H1 (cell line): ENCODE measurements around the gene PYGB. TPM values are rescaled to one million over a fixed set of nuclear protein-coding genes. Genes with fewer than 3 reads are reported as not detected.

ENCODE experiments used
- CTCF ChIA-PET: fragments of 300-600 bp; sonication (Branson Sonifier 250); formaldehyde crosslinking; loops from one replicate; lab custom pipeline; 2021; ENCODE audit not compliant: partially characterized antibody; lab: Charles Lee
- POLR2A ChIA-PET: fragments of 300-600 bp; sonication (Branson Sonifier 250); formaldehyde crosslinking; loops from one replicate; lab custom pipeline; 2021; ENCODE audit warnings: inconsistent platforms; ENCODE audit not compliant: partially characterized antibody; lab: Charles Lee
- DNase-seq, 2 experiments: peaks; one replicate each; pipeline versions ENCODE4 v3.0.0 to v3.0.0-alpha.2; 2010 to 2022; ENCODE audit warnings: low spot score in 2 of 2, low read depth in 1 of 2, mixed read lengths in 1 of 2
- FAIRE-seq: peaks from 2 replicates; lab custom pipeline; 2011; peaks lifted over from hg19 to GRCh38; lab: Jason Lieb, UNC
- H2AFZ ChIP-seq: 2 replicates; pipeline ENCODE4 v1.8.1; 2012; ENCODE audit warnings: low read length, inconsistent platforms
- H2AK5ac ChIP-seq: 2 replicates; pipeline ENCODE4 v1.6.1; 2013; ENCODE audit warnings: low read depth, low read length
- H2BK120ac ChIP-seq: replicated peaks from 2 replicates; pipeline ENCODE3; 2013; ENCODE audit warnings: low read depth, low read length, inconsistent platforms
- H2BK12ac ChIP-seq: 2 replicates; pipeline ENCODE4 v1.6.1; 2013; ENCODE audit warnings: low read depth, low read length
- H2BK15ac ChIP-seq: 2 replicates; pipeline ENCODE4 v1.6.1; 2013; ENCODE audit warnings: low read length
- H2BK20ac ChIP-seq: 2 replicates; pipeline ENCODE4 v1.6.1; 2013; ENCODE audit warnings: low read length
- H2BK5ac ChIP-seq: 2 replicates; pipeline ENCODE4 v1.6.1; 2013; ENCODE audit warnings: low read depth, low read length
- H3K14ac ChIP-seq: 2 replicates; pipeline ENCODE4 v1.6.1; 2013; ENCODE audit warnings: inconsistent platforms; ENCODE audit not compliant: insufficient read length
- H3K18ac ChIP-seq: 2 replicates; pipeline ENCODE4 v1.6.1; 2013; ENCODE audit warnings: low read length; ENCODE audit errors: extremely low read depth
- H3K23ac ChIP-seq: 2 replicates; pipeline ENCODE4 v1.6.1; 2013; ENCODE audit warnings: inconsistent platforms; ENCODE audit not compliant: insufficient read length
- H3K23me2 ChIP-seq: 2 replicates; pipeline ENCODE4 v1.6.1; 2013; ENCODE audit warnings: low read depth, low read length
- H3K27ac ChIP-seq: 2 replicates; pipeline ENCODE4 v1.6.1; 2011; ENCODE audit warnings: low read depth, low read length, inconsistent platforms
- H3K27me3 ChIP-seq, 4 experiments: replicated peaks in 1 of 4; 1 replicate in 1 of 4; 2 replicates in 3 of 4; pipeline versions ENCODE4 v1.6.1 to v1.8.1; 2011 to 2013; ENCODE audit warnings: low read length in 3 of 4, mild to moderate bottlenecking in 3 of 4, inconsistent platforms in 2 of 4, mixed read lengths in 2 of 4, moderate library complexity in 1 of 4; ENCODE audit not compliant: control insufficient read depth in 3 of 4, insufficient read depth in 3 of 4; ENCODE audit errors: extremely low read depth in 1 of 4
- H3K36me3 ChIP-seq, 4 experiments: 2 replicates each; pipeline versions ENCODE4 v1.6.1 to v1.8.1; 2011 to 2013; ENCODE audit warnings: mild to moderate bottlenecking in 4 of 4, low read length in 3 of 4, moderate library complexity in 2 of 4, control low read depth in 1 of 4, inconsistent platforms in 1 of 4; ENCODE audit not compliant: insufficient read depth in 4 of 4, control insufficient read depth in 2 of 4
- H3K4ac ChIP-seq: replicated peaks from 2 replicates; pipeline ENCODE3; 2013; ENCODE audit warnings: low read length, low read depth, mixed read lengths, inconsistent platforms; ENCODE audit not compliant: insufficient read length
- H3K4me1 ChIP-seq, 4 experiments: replicated peaks in 1 of 4; 1 replicate in 1 of 4; 2 replicates in 3 of 4; pipeline versions ENCODE4 v1.6.1 to v1.8.1; 2011 to 2013; ENCODE audit warnings: low read length in 3 of 4, inconsistent platforms in 2 of 4, mixed read lengths in 1 of 4; ENCODE audit not compliant: insufficient read depth in 4 of 4, control insufficient read depth in 3 of 4
- H3K4me2 ChIP-seq, 2 experiments: 2 replicates each; pipeline versions ENCODE4 v1.6.1 to v1.8.1; 2011 to 2013; ENCODE audit warnings: low read depth in 2 of 2, low read length in 2 of 2, control low read depth in 1 of 2, inconsistent platforms in 1 of 2, mild to moderate bottlenecking in 1 of 2; ENCODE audit not compliant: insufficient read depth in 1 of 2
- H3K4me3 ChIP-seq, 4 experiments: fragments of 200-600, 300-600 bp in 1 of 4; sonication (generic), shearing (Covaris generic), sonication (Bioruptor Twin) in 1 of 4; 2 replicates each; pipeline versions ENCODE4 v1.5.1 to v1.8.1; 2011 to 2016; ENCODE audit warnings: low read length in 4 of 4, low read depth in 3 of 4, control low read depth in 2 of 4, inconsistent platforms in 2 of 4, mild to moderate bottlenecking in 2 of 4, mixed read lengths in 1 of 4, moderate library complexity in 1 of 4; ENCODE audit not compliant: insufficient read depth in 2 of 4; ENCODE audit errors: extremely low read depth in 1 of 4
- H3K56ac ChIP-seq: replicated peaks from 2 replicates; pipeline ENCODE3; 2013; ENCODE audit warnings: low read depth, mild to moderate bottlenecking, mixed read lengths, low read length, inconsistent platforms; ENCODE audit not compliant: insufficient read length
- H3K79me1 ChIP-seq: 2 replicates; pipeline ENCODE4 v1.6.1; 2013; ENCODE audit warnings: low read depth, low read length, control low read depth
- H3K79me2 ChIP-seq, 2 experiments: 2 replicates each; pipeline versions ENCODE4 v1.6.1 to v1.8.1; 2012 to 2013; ENCODE audit warnings: low read length in 2 of 2, mild to moderate bottlenecking in 2 of 2, inconsistent platforms in 1 of 2; ENCODE audit not compliant: insufficient read depth in 2 of 2, control insufficient read depth in 1 of 2
- H3K9ac ChIP-seq, 4 experiments: replicated peaks in 1 of 4; 1 replicate in 1 of 4; 2 replicates in 3 of 4; pipeline versions ENCODE4 v1.6.1 to v1.8.1; 2011 to 2013; ENCODE audit warnings: low read depth in 3 of 4, low read length in 3 of 4, control low read depth in 2 of 4, mild to moderate bottlenecking in 2 of 4, moderate library complexity in 2 of 4, inconsistent platforms in 1 of 4; ENCODE audit errors: extremely low read depth in 1 of 4
- H3K9me3 ChIP-seq, 2 experiments: 2 replicates each; pipeline versions ENCODE4 v1.6.1 to v1.8.1; 2012 to 2013; ENCODE audit warnings: mild to moderate bottlenecking in 2 of 2, moderate library complexity in 2 of 2, control low read depth in 1 of 2, inconsistent platforms in 1 of 2, low read depth in 1 of 2, low read length in 1 of 2, mixed read lengths in 1 of 2; ENCODE audit not compliant: insufficient read depth in 2 of 2
- H4K20me1 ChIP-seq, 2 experiments: replicated peaks in 1 of 2; 2 replicates each; pipeline versions ENCODE3 to v1.8.1; 2011 to 2013; ENCODE audit warnings: inconsistent platforms in 2 of 2, low read length in 2 of 2, mild to moderate bottlenecking in 1 of 2; ENCODE audit not compliant: insufficient read depth in 2 of 2, control insufficient read depth in 1 of 2
- H4K5ac ChIP-seq: 2 replicates; pipeline ENCODE4 v1.6.1; 2013; ENCODE audit warnings: low read length, low read depth, mixed read lengths, inconsistent platforms; ENCODE audit not compliant: insufficient read length
- H4K8ac ChIP-seq: 2 replicates; pipeline ENCODE4 v1.8.0; 2013; ENCODE audit warnings: mild to moderate bottlenecking, moderate library complexity, low read length, inconsistent platforms; ENCODE audit not compliant: insufficient read depth; ENCODE audit errors: extremely low read depth
- H4K91ac ChIP-seq: replicated peaks from 2 replicates; pipeline ENCODE3; 2013; ENCODE audit warnings: low read length, mixed read lengths, inconsistent platforms; ENCODE audit not compliant: insufficient read length
- BRCA1 ChIP-seq: IDR thresholded peaks from 2 replicates; pipeline ENCODE4 v1.6.1; 2012; ENCODE audit warnings: low read depth, low read length, improper control_type of control experiment
- EZH2 ChIP-seq: fragments of 200-600 bp; sonication (generic); IDR thresholded peaks from 2 replicates; pipeline ENCODE4 v1.7.1; 2012; ENCODE audit warnings: low read depth, mild to moderate bottlenecking, moderate library complexity, low read length, inconsistent platforms; ENCODE audit not compliant: severe bottlenecking
- POLR2A ChIP-seq, 2 experiments: IDR thresholded peaks; 1 replicate in 1 of 2; 2 replicates in 1 of 2; pipeline ENCODE4 v1.6.1; 2011; ENCODE audit warnings: low read depth in 2 of 2, low read length in 2 of 2, mild to moderate bottlenecking in 2 of 2; ENCODE audit errors: control extremely low read depth in 1 of 2
- RXRA ChIP-seq: IDR thresholded peaks from 2 replicates; pipeline ENCODE4 v1.6.1; 2011; ENCODE audit warnings: low read depth, mild to moderate bottlenecking, low read length, moderate library complexity; ENCODE audit not compliant: insufficient read depth
- SP4 ChIP-seq: IDR thresholded peaks from 2 replicates; pipeline ENCODE4 v1.6.1; 2012; ENCODE audit warnings: low read length, inconsistent platforms
- TAF7 ChIP-seq: optimal IDR thresholded peaks from 2 replicates; pipeline ENCODE3; 2011; ENCODE audit warnings: low read depth, mild to moderate bottlenecking, inconsistent platforms, low read length, moderate library complexity, borderline replicate concordance
- ZNF274 ChIP-seq: IDR thresholded peaks from 2 replicates; pipeline ENCODE4 v1.7.0; 2012; ENCODE audit warnings: low read length, borderline replicate concordance; ENCODE audit errors: extremely low read depth
- WGBS, 2 experiments: shearing (Covaris generic) in 1 of 2; methylation state at CpG; one replicate each; pipeline versions ENCODE4 v1.1.6 to v1.1.7; 2013 to 2015; ENCODE audit warnings: low lambda C conversion rate in 2 of 2, mixed read lengths in 2 of 2, inconsistent platforms in 1 of 2, low coverage in 1 of 2, missing lambda C conversion rate in 1 of 2; ENCODE audit not compliant: insufficient replicate concordance in 2 of 2, insufficient coverage in 1 of 2, insufficient read length in 1 of 2; ENCODE audit errors: extremely low coverage in 1 of 2, missing lambda C conversion rate in 1 of 2; 5-methylcytosine and 5-hydroxymethylcytosine counted together
- polyA plus RNA-seq, 7 experiments: library from polyadenylated mRNA; depleted of rRNA in 3 of 7; stranded (reverse) in 5 of 7; unstranded in 2 of 7; fragments of >200 nt in 5 of 7; fragments of 200-250 nt in 2 of 7; gene quantifications; 1 replicate in 5 of 7; 2 replicates in 1 of 7; 4 replicates in 1 of 7; pipeline versions ENCODE4 v1.2.1 to v1.2.3, GENCODE V29; 2011 to 2013; ENCODE audit warnings: missing spikeins in 2 of 7, mixed read lengths in 2 of 7
- total RNA-seq: library from RNA; stranded (reverse); fragmentation: NEBNext Ultra II Directional; extraction: Animal tissue kit (Norgen Biotek cat#: 25700); gene quantifications from 2 replicates; pipeline ENCODE4 v1.2.1, GENCODE V29; 2021
- TF ChIP-seq, protein P1 (sequence below): IDR thresholded peaks from 2 replicates; pipeline ENCODE4 v1.6.1; 2012; ENCODE audit warnings: low read length, inconsistent platforms
- TF ChIP-seq, protein P2 (sequence below): IDR thresholded peaks from 2 replicates; pipeline ENCODE4 v1.6.1; 2012; ENCODE audit warnings: inconsistent platforms
- TF ChIP-seq, protein P3 (sequence below): IDR thresholded peaks from 2 replicates; pipeline ENCODE4 v1.6.1; 2012; ENCODE audit warnings: inconsistent platforms

Gene PYGB
- total and polyA plus RNA-seq, 2 of the 8 experiments (the other 6 are each of a cell fraction or from before 2014, with no cell fraction given) = 26.6 to 56.0 TPM

DNA sequence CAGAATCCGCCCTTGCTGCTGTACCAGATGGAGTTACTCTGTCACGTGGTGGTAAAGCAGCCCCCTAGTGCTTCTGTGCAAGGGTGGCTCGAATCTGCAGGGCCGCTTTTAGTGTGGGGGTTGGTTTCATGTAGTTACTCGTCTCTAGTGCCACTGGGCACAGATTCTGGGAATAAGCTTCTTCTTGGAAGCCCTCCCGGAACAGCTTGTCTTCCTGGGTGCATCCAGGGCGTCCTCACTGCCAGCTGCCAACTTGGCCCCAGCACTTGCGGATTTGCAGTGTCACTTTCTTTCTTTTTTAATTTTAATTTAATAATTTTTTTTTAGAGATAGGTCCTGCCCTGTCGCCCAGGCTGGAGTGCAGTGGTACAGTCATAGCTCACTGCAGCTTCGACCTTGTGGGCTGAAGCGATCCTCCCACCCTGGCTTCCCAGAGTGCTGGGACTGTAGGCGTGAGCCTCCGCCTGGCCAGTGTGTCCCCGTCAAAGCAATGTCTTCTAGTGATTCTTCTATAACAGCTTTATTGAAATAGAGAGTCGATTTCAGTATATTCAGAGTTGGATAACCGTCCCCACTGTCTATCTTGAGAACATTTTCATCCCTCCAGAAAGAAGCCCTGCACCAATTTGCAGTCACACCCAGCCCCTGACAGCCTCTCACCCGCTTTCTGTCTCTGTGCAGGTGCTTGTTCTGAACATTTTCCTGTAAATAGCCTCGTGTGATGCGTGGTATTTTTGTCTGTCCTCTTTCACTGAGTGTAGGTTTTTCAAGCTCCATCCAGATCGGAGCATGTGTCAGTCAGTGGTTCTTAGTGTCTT, 25.9 kb downstream of the PYGB start:
- H3K79me2 ChIP-seq = no peaks in the 10 kb centered on the region
- H3K4me1 ChIP-seq = no peaks in the 10 kb centered on the region; a peak in 2 of 7 replicates
- H3K27me3 ChIP-seq = no peaks in the 10 kb centered on the region
- H4K91ac ChIP-seq = no peak overlapping the region
- H2BK20ac ChIP-seq = no peak overlapping the region
- no peak overlapping the region for H4K8ac ChIP-seq
- H2AK5ac ChIP-seq = no peak overlapping the region
- no peak overlapping the region for H2BK15ac ChIP-seq
- no peak overlapping the region for H3K4me3 ChIP-seq
- no peak overlapping the region for H2BK12ac ChIP-seq
- no peak overlapping the region for H3K4me2 ChIP-seq
- no peak overlapping the region for H2BK5ac ChIP-seq
- H3K36me3 ChIP-seq = peaks cover 7 to 31% (median 16%) of the 10 kb centered on the region in 4 experiments; a peak in 7 of 8 replicates
- H2AFZ ChIP-seq = no peak overlapping the region
- no peak for FAIRE-seq
- 90% methylated on average over 20 of the region's 20 CpGs; no CpG with 5 or more reads in 1 of the 2 experiments for WGBS, 2 experiments
- no peak overlapping the region for H3K23ac ChIP-seq
- H3K27ac ChIP-seq = no peak overlapping the region
- no peaks in the 10 kb centered on the region for H3K9me3 ChIP-seq
- ChIA-PET CTCF (interaction anchor here (0.9 to 1.6 kb wide), 2 partner anchors 16 to 27 kb away, joined by 4 to 5 read pairs; no protein-coding TSS in a partner anchor), POLR2A (no interaction called here)
- H3K14ac ChIP-seq = no peak overlapping the region
- H3K18ac ChIP-seq = no peak overlapping the region
- no peaks in the 10 kb centered on the region; the same call in 1 of the 2 replicates for H3K79me1 ChIP-seq
- peaks cover 4 to 5% of the 10 kb centered on the region in 2 experiments for H4K20me1 ChIP-seq
- H3K4ac ChIP-seq = no peak overlapping the region
- H4K5ac ChIP-seq = no peak overlapping the region
- H3K23me2 ChIP-seq = no peaks in the 10 kb centered on the region
- H3K56ac ChIP-seq = no peak overlapping the region
- H2BK120ac ChIP-seq = no peak overlapping the region
- no peak overlapping the region for H3K9ac ChIP-seq
- peak in 1 of 2 experiments; percentile 27 for DNase-seq
- TF ChIP-seq EZH2 = no peak
- no peak for TF ChIP-seq BRCA1
- TF ChIP-seq RXRA = no peak
- TF ChIP-seq, protein P1, sequence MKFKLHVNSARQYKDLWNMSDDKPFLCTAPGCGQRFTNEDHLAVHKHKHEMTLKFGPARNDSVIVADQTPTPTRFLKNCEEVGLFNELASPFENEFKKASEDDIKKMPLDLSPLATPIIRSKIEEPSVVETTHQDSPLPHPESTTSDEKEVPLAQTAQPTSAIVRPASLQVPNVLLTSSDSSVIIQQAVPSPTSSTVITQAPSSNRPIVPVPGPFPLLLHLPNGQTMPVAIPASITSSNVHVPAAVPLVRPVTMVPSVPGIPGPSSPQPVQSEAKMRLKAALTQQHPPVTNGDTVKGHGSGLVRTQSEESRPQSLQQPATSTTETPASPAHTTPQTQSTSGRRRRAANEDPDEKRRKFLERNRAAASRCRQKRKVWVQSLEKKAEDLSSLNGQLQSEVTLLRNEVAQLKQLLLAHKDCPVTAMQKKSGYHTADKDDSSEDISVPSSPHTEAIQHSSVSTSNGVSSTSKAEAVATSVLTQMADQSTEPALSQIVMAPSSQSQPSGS = no peak
- TF ChIP-seq, protein P2, sequence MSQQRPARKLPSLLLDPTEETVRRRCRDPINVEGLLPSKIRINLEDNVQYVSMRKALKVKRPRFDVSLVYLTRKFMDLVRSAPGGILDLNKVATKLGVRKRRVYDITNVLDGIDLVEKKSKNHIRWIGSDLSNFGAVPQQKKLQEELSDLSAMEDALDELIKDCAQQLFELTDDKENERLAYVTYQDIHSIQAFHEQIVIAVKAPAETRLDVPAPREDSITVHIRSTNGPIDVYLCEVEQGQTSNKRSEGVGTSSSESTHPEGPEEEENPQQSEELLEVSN = no peak
- no peak for TF ChIP-seq ZNF274
- TF ChIP-seq, protein P3, sequence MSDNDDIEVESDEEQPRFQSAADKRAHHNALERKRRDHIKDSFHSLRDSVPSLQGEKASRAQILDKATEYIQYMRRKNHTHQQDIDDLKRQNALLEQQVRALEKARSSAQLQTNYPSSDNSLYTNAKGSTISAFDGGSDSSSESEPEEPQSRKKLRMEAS = no peak
- no peak for TF ChIP-seq POLR2A (IDR thresholded peaks at IDR 0.05; ENCODE audit: control extremely low read depth in 1 of 2, low read depth in 2 of 2, low read length in 2 of 2)
- no peak for TF ChIP-seq SP4
- no peak for TF ChIP-seq TAF7
